PC-3 (cell line): ENCODE data around the gene CDH13.

ENCODE experiments used
- CTCF ChIP-seq: fragments of 300-600 bp; sonication (generic); conservative IDR thresholded peaks from 2 replicates; pipeline ENCODE4 v1.5.1; 2017; ENCODE audit warnings: antibody characterized with exemption, low read depth, mild to moderate bottlenecking, low read length
- EZH2 ChIP-seq: fragments of 300-600 bp; sonication (generic); IDR thresholded peaks from one replicate; pipeline ENCODE4 v1.6.1; 2017; ENCODE audit warnings: antibody characterized with exemption, mild to moderate bottlenecking, low read length; ENCODE audit not compliant: unreplicated experiment
- EZH2phosphoT487 ChIP-seq: fragments of 300-600 bp; sonication (generic); IDR thresholded peaks from 2 replicates; pipeline ENCODE4 v1.6.1; 2018; ENCODE audit warnings: mild to moderate bottlenecking, antibody characterized with exemption, low read length, borderline replicate concordance

GRCh38 chr16:83312015-83312717 lies 685.4 kb downstream of the CDH13 start:
- no peak for TF ChIP-seq EZH2
- no peak for TF ChIP-seq CTCF
- no peak for TF ChIP-seq EZH2phosphoT487
